OCI-LY7 (cell line): ENCODE results near the gene CCR7.

Experiments used
- EZH2phosphoT487 ChIP-seq: fragments of 200-600 bp; sonication (generic); IDR thresholded peaks from 2 replicates; pipeline ENCODE4 v1.6.1; 2018; ENCODE audit warnings: low read depth, borderline replicate concordance, mild to moderate bottlenecking, mixed run types, antibody characterized with exemption, low read length, moderate library complexity, mixed read lengths
- TF ChIP-seq, protein P1 (sequence below): fragments of 200-600 bp; sonication (generic); conservative IDR thresholded peaks from 2 replicates; pipeline ENCODE4 v1.5.1; 2014; ENCODE audit warnings: mild to moderate bottlenecking, antibody characterized with exemption, low read length, moderate library complexity, mixed read lengths

DNA sequence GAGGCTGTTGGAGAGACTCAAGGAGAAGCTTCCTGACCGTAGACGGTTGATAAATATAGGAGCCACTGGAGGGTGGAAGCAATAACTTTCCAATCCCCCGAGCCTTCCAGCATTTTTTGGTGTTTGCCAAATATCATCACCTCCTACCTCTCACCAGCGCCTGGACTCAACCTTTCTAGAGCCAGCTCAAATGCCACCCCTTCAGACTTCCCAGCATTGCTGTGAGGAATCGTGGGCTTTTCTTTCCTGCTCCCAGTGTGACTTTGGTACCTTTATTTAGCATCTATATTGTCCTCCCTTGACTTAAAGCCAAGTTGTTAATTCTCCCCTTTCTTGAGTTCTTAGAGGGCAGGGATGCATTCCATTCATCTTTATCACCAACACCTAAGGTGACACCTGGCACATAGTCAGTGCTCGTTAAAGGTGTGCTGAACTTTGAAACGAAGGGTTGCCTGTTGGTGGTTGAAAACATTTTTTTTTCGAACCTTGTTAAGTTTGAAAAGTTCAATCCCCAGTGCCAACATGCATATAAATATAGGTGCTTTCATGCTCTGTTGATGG lies 35.3 kb upstream of the CCR7 start:
- TF ChIP-seq, protein P1, sequence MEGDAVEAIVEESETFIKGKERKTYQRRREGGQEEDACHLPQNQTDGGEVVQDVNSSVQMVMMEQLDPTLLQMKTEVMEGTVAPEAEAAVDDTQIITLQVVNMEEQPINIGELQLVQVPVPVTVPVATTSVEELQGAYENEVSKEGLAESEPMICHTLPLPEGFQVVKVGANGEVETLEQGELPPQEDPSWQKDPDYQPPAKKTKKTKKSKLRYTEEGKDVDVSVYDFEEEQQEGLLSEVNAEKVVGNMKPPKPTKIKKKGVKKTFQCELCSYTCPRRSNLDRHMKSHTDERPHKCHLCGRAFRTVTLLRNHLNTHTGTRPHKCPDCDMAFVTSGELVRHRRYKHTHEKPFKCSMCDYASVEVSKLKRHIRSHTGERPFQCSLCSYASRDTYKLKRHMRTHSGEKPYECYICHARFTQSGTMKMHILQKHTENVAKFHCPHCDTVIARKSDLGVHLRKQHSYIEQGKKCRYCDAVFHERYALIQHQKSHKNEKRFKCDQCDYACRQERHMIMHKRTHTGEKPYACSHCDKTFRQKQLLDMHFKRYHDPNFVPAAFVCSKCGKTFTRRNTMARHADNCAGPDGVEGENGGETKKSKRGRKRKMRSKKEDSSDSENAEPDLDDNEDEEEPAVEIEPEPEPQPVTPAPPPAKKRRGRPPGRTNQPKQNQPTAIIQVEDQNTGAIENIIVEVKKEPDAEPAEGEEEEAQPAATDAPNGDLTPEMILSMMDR = no peak
- no peak for TF ChIP-seq EZH2phosphoT487
